DOHH2 (cell line): Measurements from ENCODE around the gene KARS1.

Source experiments
- CTCF ChIP-seq: fragments of 200-600 bp; sonication (generic); IDR thresholded peaks from one replicate; pipeline ENCODE4 v1.5.1; 2014; ENCODE audit warnings: antibody characterized with exemption, mild to moderate bottlenecking, low read depth, low read length; ENCODE audit not compliant: poor library complexity, severe bottlenecking
- EZH2phosphoT487 ChIP-seq: fragments of 200-600 bp; sonication (generic); IDR thresholded peaks from 2 replicates; pipeline ENCODE4 v1.6.1; 2017; ENCODE audit warnings: borderline replicate concordance, mild to moderate bottlenecking, antibody characterized with exemption, low read length, moderate library complexity, mixed read lengths

- TF ChIP-seq CTCF: no peak
- TF ChIP-seq EZH2phosphoT487: no peak
Observed at GRCh38 chr16:75603241-75603640, 44.2 kb downstream of the KARS1 start.
